MM.1S (cell line): ENCODE results near the gene PAQR5.
"Not testable (repeated sequence)": the region's sequence is repeated elsewhere in the genome, so short reads cannot be mapped to it uniquely, and the experiment has no call there.

Source experiments
- DNase-seq: peaks from one replicate; pipeline ENCODE4 v3.0.0-alpha.2; 2015
- H2AFZ ChIP-seq: fragments of 300-600 bp; sonication (generic); 2 replicates; pipeline ENCODE4 v1.6.0; 2016; ENCODE audit warnings: antibody characterized with exemption, low read length
- H3F3A ChIP-seq: fragments of 300-600 bp; sonication (generic); 2 replicates; pipeline ENCODE4 v1.6.1; 2016; ENCODE audit warnings: mild to moderate bottlenecking, antibody characterized with exemption, low read length, moderate library complexity, mixed read lengths; ENCODE audit not compliant: insufficient read depth
- H3K27ac ChIP-seq: fragments of 300-600 bp; sonication (generic); 2 replicates; pipeline ENCODE4 v1.5.1; 2016; ENCODE audit warnings: mild to moderate bottlenecking, low read length
- H3K27me3 ChIP-seq: fragments of 300-600 bp; sonication (generic); replicated peaks from 2 replicates; pipeline ENCODE4 v1.6.0; 2016; ENCODE audit warnings: low read length; ENCODE audit not compliant: insufficient read depth
- H3K36me3 ChIP-seq: fragments of 300-600 bp; sonication (generic); replicated peaks from 2 replicates; pipeline ENCODE4 v1.6.1; 2016; ENCODE audit warnings: mild to moderate bottlenecking, low read length, mixed read lengths; ENCODE audit not compliant: insufficient read depth
- H3K4me1 ChIP-seq: fragments of 300-600 bp; sonication (generic); 2 replicates; pipeline ENCODE4 v1.6.1; 2016; ENCODE audit warnings: low read length, mixed read lengths
- H3K4me2 ChIP-seq: fragments of 300-600 bp; sonication (generic); 2 replicates; pipeline ENCODE4 v1.6.0; 2016; ENCODE audit warnings: low read depth, low read length
- H3K4me3 ChIP-seq: fragments of 300-600 bp; sonication (generic); 2 replicates; pipeline ENCODE4 v1.5.1; 2016; ENCODE audit warnings: low read length, mixed read lengths
- H3K79me2 ChIP-seq: fragments of 300-600 bp; sonication (generic); 2 replicates; pipeline ENCODE4 v1.6.1; 2016; ENCODE audit warnings: mixed run types, low read length, mixed read lengths
- H3K9ac ChIP-seq: fragments of 300-600 bp; sonication (generic); 2 replicates; pipeline ENCODE4 v1.6.1; 2016; ENCODE audit warnings: low read length, mixed read lengths
- H3K9me2 ChIP-seq: fragments of 300-600 bp; sonication (generic); replicated peaks from 2 replicates; pipeline ENCODE4 v1.6.1; 2016; ENCODE audit warnings: mild to moderate bottlenecking, low read length, mixed read lengths; ENCODE audit not compliant: insufficient read depth
- H3K9me3 ChIP-seq: fragments of 300-600 bp; sonication (generic); replicated peaks from 2 replicates; pipeline ENCODE4 v1.6.1; 2016; ENCODE audit warnings: mild to moderate bottlenecking, low read length, mixed read lengths; ENCODE audit not compliant: insufficient read depth
- H4K20me1 ChIP-seq: fragments of 300-600 bp; sonication (generic); 2 replicates; pipeline ENCODE4 v1.6.1; 2016; ENCODE audit warnings: mild to moderate bottlenecking, low read length, moderate library complexity, mixed read lengths; ENCODE audit not compliant: insufficient read depth
- EZH2 ChIP-seq: fragments of 300-600 bp; sonication (generic); optimal IDR thresholded peaks from 2 replicates; pipeline ENCODE3; 2017; ENCODE audit warnings: low read depth, mild to moderate bottlenecking, antibody characterized with exemption, low read length, mixed read lengths
- EZH2phosphoT487 ChIP-seq: fragments of 300-600 bp; sonication (generic); IDR thresholded peaks from 2 replicates; pipeline ENCODE4 v1.6.1; 2018; ENCODE audit warnings: antibody characterized with exemption, low read length
- TF ChIP-seq, protein P1 (sequence below): fragments of 300-600 bp; sonication (generic); IDR thresholded peaks from 2 replicates; pipeline ENCODE4 v1.5.1; 2016; ENCODE audit warnings: antibody characterized with exemption, low read length, mixed read lengths

Gene PAQR5

DNA sequence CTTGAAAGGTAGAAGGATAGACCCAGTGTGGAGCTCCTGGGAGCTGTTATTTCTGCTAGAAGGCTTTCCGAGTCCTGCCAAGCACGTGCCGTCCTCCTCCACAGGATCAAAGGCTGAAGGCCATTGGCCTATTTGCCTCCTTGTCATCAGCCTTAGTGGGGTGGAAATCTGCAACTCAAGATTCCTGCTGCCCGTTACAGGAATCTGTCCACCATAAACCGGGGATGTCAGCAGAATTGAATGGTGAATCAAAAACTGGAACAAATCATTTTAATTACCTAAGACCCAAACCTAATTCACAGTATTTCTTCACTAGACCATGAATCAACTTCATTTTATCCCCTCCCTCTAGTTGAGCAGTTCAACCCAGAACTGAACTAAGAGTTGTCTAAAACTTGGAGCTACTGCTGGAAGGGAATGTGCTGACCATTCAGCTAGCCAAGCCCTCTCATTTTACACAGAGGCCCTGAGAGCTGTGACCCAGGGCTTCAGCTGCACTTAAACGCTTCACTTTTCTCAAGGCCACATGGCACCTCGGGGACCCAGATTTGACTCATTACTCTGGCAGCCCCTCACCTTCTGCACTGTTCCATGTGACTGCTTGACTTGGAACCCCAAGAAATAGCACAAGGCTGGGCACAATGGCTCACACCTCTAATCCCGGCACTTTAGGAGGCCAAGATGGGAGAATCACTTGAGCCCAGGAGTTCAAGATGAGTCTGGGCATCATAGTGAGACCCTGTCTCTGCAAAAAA lies 78.7 kb downstream of the PAQR5 start:
- no peaks in the 10 kb centered on the region for H3K36me3 ChIP-seq
- H4K20me1 ChIP-seq, result no peaks in the 10 kb centered on the region
- TF ChIP-seq, protein P1, sequence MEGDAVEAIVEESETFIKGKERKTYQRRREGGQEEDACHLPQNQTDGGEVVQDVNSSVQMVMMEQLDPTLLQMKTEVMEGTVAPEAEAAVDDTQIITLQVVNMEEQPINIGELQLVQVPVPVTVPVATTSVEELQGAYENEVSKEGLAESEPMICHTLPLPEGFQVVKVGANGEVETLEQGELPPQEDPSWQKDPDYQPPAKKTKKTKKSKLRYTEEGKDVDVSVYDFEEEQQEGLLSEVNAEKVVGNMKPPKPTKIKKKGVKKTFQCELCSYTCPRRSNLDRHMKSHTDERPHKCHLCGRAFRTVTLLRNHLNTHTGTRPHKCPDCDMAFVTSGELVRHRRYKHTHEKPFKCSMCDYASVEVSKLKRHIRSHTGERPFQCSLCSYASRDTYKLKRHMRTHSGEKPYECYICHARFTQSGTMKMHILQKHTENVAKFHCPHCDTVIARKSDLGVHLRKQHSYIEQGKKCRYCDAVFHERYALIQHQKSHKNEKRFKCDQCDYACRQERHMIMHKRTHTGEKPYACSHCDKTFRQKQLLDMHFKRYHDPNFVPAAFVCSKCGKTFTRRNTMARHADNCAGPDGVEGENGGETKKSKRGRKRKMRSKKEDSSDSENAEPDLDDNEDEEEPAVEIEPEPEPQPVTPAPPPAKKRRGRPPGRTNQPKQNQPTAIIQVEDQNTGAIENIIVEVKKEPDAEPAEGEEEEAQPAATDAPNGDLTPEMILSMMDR, result no peak
- no peak for TF ChIP-seq EZH2
- no peak for TF ChIP-seq EZH2phosphoT487
- no peak overlapping the region for H3K4me2 ChIP-seq
- H3K9me3 ChIP-seq, result no peaks in the 10 kb centered on the region
- H3K27me3 ChIP-seq, result no peaks in the 10 kb centered on the region
- H3K27ac ChIP-seq, result no peak overlapping the region
- H3K9ac ChIP-seq, result no peak overlapping the region
- H3K9me2 ChIP-seq, result no peaks in the 10 kb centered on the region
- H2AFZ ChIP-seq, result no peak overlapping the region
- no peak overlapping the region for H3K4me3 ChIP-seq
- no peaks in the 10 kb centered on the region for H3K4me1 ChIP-seq
- no peak for DNase-seq
- H3F3A ChIP-seq, result no peaks in the 10 kb centered on the region
- no peaks in the 10 kb centered on the region for H3K79me2 ChIP-seq

DNA sequence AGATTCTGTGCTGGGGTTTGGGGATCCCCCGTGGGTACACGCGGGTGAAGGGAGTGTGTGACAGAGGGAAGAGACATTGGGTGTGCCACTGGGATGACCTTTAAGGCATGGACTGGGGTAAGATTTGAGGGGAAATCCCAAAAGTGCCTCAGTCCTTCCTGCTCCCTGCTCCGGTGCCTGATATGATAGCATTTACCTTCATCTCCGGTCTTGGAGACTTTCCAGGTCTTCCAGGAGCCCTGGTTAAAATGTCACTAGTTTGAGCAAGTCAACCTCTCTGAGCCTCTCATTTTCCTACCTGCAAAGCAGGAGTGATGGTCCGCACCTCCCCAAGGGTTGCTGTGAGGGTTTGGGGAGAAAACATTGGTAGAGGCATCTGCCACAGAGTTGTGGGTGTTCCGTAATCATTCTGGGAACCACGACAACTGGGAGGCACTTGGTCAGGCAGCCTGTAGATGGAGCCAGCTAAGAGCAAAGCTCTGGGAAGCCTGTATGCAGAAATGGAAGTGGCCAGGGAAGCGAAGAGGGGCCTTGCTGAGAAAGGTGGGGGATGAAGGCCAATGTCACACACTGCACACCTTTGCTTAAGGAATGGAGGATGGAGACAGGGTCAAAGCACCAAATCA lies 81.5 kb downstream of the PAQR5 start:
- H3F3A ChIP-seq, result no peaks in the 10 kb centered on the region
- no peaks in the 10 kb centered on the region for H3K4me1 ChIP-seq
- H3K4me3 ChIP-seq, result no peak overlapping the region
- H3K9me3 ChIP-seq, result no peaks in the 10 kb centered on the region
- H4K20me1 ChIP-seq, result no peaks in the 10 kb centered on the region
- no peak for TF ChIP-seq EZH2phosphoT487
- TF ChIP-seq, protein P1, result no peak
- H3K27me3 ChIP-seq, result no peaks in the 10 kb centered on the region
- no peaks in the 10 kb centered on the region for H3K79me2 ChIP-seq
- H3K9me2 ChIP-seq, result no peaks in the 10 kb centered on the region
- H3K36me3 ChIP-seq, result no peaks in the 10 kb centered on the region
- no peak overlapping the region for H3K9ac ChIP-seq
- DNase-seq, result no peak
- H3K4me2 ChIP-seq, result no peak overlapping the region
- H2AFZ ChIP-seq, result no peak overlapping the region
- no peak overlapping the region for H3K27ac ChIP-seq

DNA sequence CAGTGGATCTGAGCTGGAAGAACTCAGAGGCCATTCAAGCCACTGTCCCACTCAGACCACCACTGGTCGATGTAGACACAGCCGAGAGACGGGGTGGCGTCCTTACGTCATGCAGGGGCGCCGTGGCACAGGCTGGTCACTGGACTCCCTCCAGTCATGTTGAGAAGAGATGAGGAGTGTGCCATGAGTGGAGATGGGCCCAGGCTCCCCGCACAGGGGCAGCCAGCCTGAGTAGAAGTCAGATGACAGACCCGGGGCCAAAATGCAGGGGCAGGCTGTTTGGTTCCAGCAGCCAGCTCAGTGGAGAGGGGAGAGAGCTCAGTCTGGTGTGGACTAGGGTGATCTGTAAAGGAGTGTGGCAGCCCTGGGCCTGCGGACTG lies 82.0 kb downstream of the PAQR5 start:
- no peaks in the 10 kb centered on the region for H3K36me3 ChIP-seq

DNA sequence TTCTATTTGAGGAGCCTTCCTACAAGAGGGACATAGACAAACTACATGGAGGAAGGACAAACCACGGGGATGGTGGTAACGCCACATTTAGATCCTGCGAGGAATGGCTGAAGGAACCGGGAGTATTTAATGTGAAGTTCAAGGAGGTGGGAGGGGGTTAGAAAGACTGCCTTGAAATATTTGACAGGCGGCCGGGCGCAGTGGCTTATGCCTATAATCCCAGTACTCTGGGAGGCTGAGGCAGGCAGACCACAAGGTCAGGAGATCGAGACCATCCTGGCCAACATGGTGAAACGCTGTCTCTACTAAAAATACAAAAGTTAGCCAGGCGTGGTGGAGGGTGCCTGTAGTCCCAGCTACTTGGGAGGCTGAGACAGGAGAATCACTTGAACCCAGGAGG lies 83.5 kb downstream of the PAQR5 start:
- DNase-seq, H3K27me3 ChIP-seq: not testable (repeated sequence)

More for the DNA sequence above, 82.0 kb downstream of the PAQR5 start:
- H3K4me1 ChIP-seq, result no peaks in the 10 kb centered on the region
- H3K4me2 ChIP-seq, result no peak overlapping the region
- no peak overlapping the region for H2AFZ ChIP-seq
- no peak for TF ChIP-seq EZH2phosphoT487
- TF ChIP-seq, protein P1, result no peak
- TF ChIP-seq EZH2, result no peak
- H3K79me2 ChIP-seq, result no peaks in the 10 kb centered on the region
- no peaks in the 10 kb centered on the region for H3F3A ChIP-seq
- no peaks in the 10 kb centered on the region for H4K20me1 ChIP-seq
- no peak overlapping the region for H3K9ac ChIP-seq
- no peaks in the 10 kb centered on the region for H3K9me3 ChIP-seq
- H3K27me3 ChIP-seq, result no peaks in the 10 kb centered on the region
- no peaks in the 10 kb centered on the region for H3K9me2 ChIP-seq
- no peak overlapping the region for H3K27ac ChIP-seq
- H3K4me3 ChIP-seq, result no peak overlapping the region
- DNase-seq, result no peak

DNA sequence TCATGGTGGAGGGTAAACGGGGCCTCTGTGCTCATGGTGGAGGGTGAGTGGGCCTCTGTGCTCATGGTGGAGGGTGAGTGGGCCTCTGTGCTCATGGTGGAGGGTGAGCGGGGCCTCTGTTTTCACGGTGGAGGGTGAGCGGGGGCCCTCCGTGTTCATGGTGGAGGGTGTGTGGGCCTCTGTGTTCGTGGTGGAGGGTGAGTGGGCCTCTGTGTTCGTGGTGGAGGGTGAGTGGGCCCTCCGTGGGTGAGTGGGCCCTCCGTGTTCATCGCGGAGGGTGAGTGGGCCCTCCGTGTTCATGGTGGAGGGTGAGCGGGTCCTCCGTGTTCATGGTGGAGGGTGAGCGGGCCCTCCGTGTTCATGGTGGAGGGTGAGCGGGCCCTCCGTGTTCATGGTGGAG lies 85.4 kb downstream of the PAQR5 start:
- not testable (repeated sequence) for H3K79me2 ChIP-seq, H3K9me2 ChIP-seq, H3K9me3 ChIP-seq, H3F3A ChIP-seq, H3K4me1 ChIP-seq, H3K4me2 ChIP-seq, H4K20me1 ChIP-seq, H3K27ac ChIP-seq, H3K27me3 ChIP-seq, H2AFZ ChIP-seq, H3K4me3 ChIP-seq, DNase-seq, H3K9ac ChIP-seq, H3K36me3 ChIP-seq

More for the DNA sequence above, 83.5 kb downstream of the PAQR5 start:
- H3K9me2 ChIP-seq, H3K9me3 ChIP-seq, H3K9ac ChIP-seq, H3F3A ChIP-seq, H4K20me1 ChIP-seq, H3K4me3 ChIP-seq, H3K27ac ChIP-seq, H3K79me2 ChIP-seq, H2AFZ ChIP-seq, H3K4me1 ChIP-seq, H3K36me3 ChIP-seq, H3K4me2 ChIP-seq: not testable (repeated sequence)
